HCT116 (cell line): ENCODE results near the gene MTOR. TPM values are rescaled to one million over a fixed set of nuclear protein-coding genes. Genes with fewer than 3 reads are reported as not detected.

Experiments used
- ATAC-seq: fragments of 200-7000 bp; cut with Tn5 transposase; 2 replicates; pipeline ENCODE4 v1.9.1; 2020; ENCODE audit warnings: mild to moderate bottlenecking, moderate library complexity
- BruUV-seq: library from RNA; stranded (reverse); fragments of 400-500 nt; replicated peaks from 2 replicates; lab custom pipeline; 2021; lab: Mats Ljungman, UMichigan
- CTCF ChIA-PET: fragments of 300-600 bp; sonication (Branson Sonifier 250); formaldehyde crosslinking; loops from one replicate; lab custom pipeline; 2021; ENCODE audit warnings: antibody characterized with exemption; lab: Charles Lee
- POLR2A ChIA-PET: fragments of 300-600, 350-600 bp; sonication (Branson Sonifier 250); formaldehyde crosslinking; loops from one replicate; lab custom pipeline; 2021; ENCODE audit warnings: antibody characterized with exemption; lab: Charles Lee
- RAD21 ChIA-PET, 2 experiments: fragments of 300-600 bp; sonication (Branson Sonifier 250); formaldehyde crosslinking; loops; one replicate each; lab custom pipeline; 2023; ENCODE audit warnings: low total read pairs in 2 of 2; ENCODE audit not compliant: uncharacterized antibody in 2 of 2, unreplicated experiment in 2 of 2, low non-redundant PET in 1 of 2; lab: Charles Lee
- DNase-seq: peaks from one replicate; pipeline ENCODE4 v3.0.0-alpha.2; 2010; ENCODE audit warnings: low read depth, low spot score
- H2AFZ ChIP-seq: fragments of 200-600 bp; shearing (Covaris generic), sonication (generic); 2 replicates; pipeline ENCODE4 v1.6.1; 2017; ENCODE audit warnings: low read depth, mixed run types, mixed read lengths, antibody characterized with exemption, low read length; ENCODE audit not compliant: poor library complexity, severe bottlenecking
- H3K27ac ChIP-seq: 2 replicates; pipeline ENCODE4 v1.5.1; 2012; ENCODE audit warnings: low read depth, low read length
- H3K27me3 ChIP-seq: fragments of 200-600 bp; sonication (generic); 2 replicates; pipeline ENCODE4 v1.6.1; 2016; ENCODE audit warnings: mixed run types, low read length, mixed read lengths; ENCODE audit not compliant: insufficient read depth
- H3K36me3 ChIP-seq, 2 experiments: fragments of 200-500 bp in 1 of 2; fragments of 200-600 bp in 1 of 2; sonication (Bioruptor generic) in 1 of 2; sonication (generic) in 1 of 2; 2 replicates each; pipeline versions ENCODE4 v1.5.1 to v1.6.1; 2014 to 2016; ENCODE audit warnings: low read length in 2 of 2, inconsistent platforms in 1 of 2, mixed read lengths in 1 of 2, mixed run types in 1 of 2; ENCODE audit not compliant: insufficient read depth in 2 of 2, control insufficient read depth in 1 of 2
- H3K4me1 ChIP-seq, 2 experiments: fragments of 200-600 bp in 1 of 2; sonication (generic) in 1 of 2; 2 replicates each; pipeline versions ENCODE4 v1.5.1 to v1.6.1; 2012 to 2017; ENCODE audit warnings: low read length in 2 of 2, inconsistent platforms in 1 of 2, mild to moderate bottlenecking in 1 of 2, mixed read lengths in 1 of 2, mixed run types in 1 of 2, moderate library complexity in 1 of 2; ENCODE audit not compliant: insufficient read depth in 2 of 2, control insufficient read depth in 1 of 2
- H3K4me2 ChIP-seq: fragments of 200-600 bp; sonication (generic); 2 replicates; pipeline ENCODE4 v1.6.1; 2017; ENCODE audit warnings: mixed run types, low read length, mixed read lengths
- H3K4me3 ChIP-seq, 2 experiments: fragments of 200-600 bp in 1 of 2; sonication (generic) in 1 of 2; replicated peaks in 1 of 2; 2 replicates each; pipeline ENCODE4 v1.5.1; 2011 to 2016; ENCODE audit warnings: low read length in 2 of 2, control low read depth in 1 of 2, low read depth in 1 of 2, mild to moderate bottlenecking in 1 of 2, mixed read lengths in 1 of 2, mixed run types in 1 of 2
- H3K79me2 ChIP-seq: fragments of 200-600 bp; sonication (generic); 2 replicates; pipeline ENCODE4 v1.6.1; 2017; ENCODE audit warnings: mild to moderate bottlenecking, mixed run types, low read length, moderate library complexity, mixed read lengths; ENCODE audit not compliant: insufficient read depth
- H3K9ac ChIP-seq: fragments of 200-600 bp; sonication (generic); 2 replicates; pipeline ENCODE4 v1.6.1; 2016; ENCODE audit warnings: low read length, mixed read lengths
- H3K9me2 ChIP-seq: fragments of 200-600 bp; sonication (generic), shearing (Covaris generic); 2 replicates; pipeline ENCODE4 v1.6.1; 2017; ENCODE audit warnings: mixed run types, mild to moderate bottlenecking, moderate library complexity; ENCODE audit not compliant: insufficient read depth
- H3K9me3 ChIP-seq, 2 experiments: fragments of 200-500 bp in 1 of 2; fragments of 200-600 bp in 1 of 2; sonication (Bioruptor generic) in 1 of 2; sonication (generic) in 1 of 2; 2 replicates each; pipeline ENCODE4 v1.6.1; 2014 to 2017; ENCODE audit warnings: low read length in 2 of 2, mixed read lengths in 2 of 2, inconsistent platforms in 1 of 2, low read depth in 1 of 2, mild to moderate bottlenecking in 1 of 2, mixed run types in 1 of 2, moderate library complexity in 1 of 2; ENCODE audit not compliant: control insufficient read depth in 1 of 2, insufficient read depth in 1 of 2
- H4K20me1 ChIP-seq: fragments of 200-600 bp; sonication (generic), shearing (Covaris generic); 2 replicates; pipeline ENCODE4 v1.6.1; 2017; ENCODE audit warnings: mixed run types, mild to moderate bottlenecking, moderate library complexity; ENCODE audit not compliant: insufficient read depth
- CTCF ChIP-seq, 3 experiments: fragments of 200-600 bp in 1 of 3; sonication (generic) in 1 of 3; IDR thresholded peaks in 2 of 3; conservative IDR thresholded peaks in 1 of 3; 2 replicates each; pipeline ENCODE4 v1.5.1; 2012 to 2017; ENCODE audit warnings: low read depth in 2 of 3, low read length in 2 of 3, antibody characterized with exemption in 1 of 3, borderline replicate concordance in 1 of 3, control low read depth in 1 of 3, mild to moderate bottlenecking in 1 of 3, mixed read lengths in 1 of 3, mixed run types in 1 of 3, moderate library complexity in 1 of 3; ENCODE audit not compliant: insufficient read depth in 1 of 3
- EGR1 ChIP-seq: IDR thresholded peaks from 2 replicates; pipeline ENCODE4 v1.6.1; 2012; ENCODE audit warnings: low read depth
- ELF1 ChIP-seq: IDR thresholded peaks from 2 replicates; pipeline ENCODE4 v1.6.1; 2012; ENCODE audit warnings: low read depth, borderline replicate concordance
- JUND ChIP-seq: IDR thresholded peaks from 2 replicates; pipeline ENCODE4 v1.6.1; 2012
- MAX ChIP-seq: IDR thresholded peaks from 2 replicates; pipeline ENCODE4 v1.6.1; 2012
- POLR2A ChIP-seq: IDR thresholded peaks from 2 replicates; pipeline ENCODE4 v1.7.0; 2011; ENCODE audit warnings: borderline replicate concordance; ENCODE audit not compliant: insufficient read depth, insufficient read length; ENCODE audit errors: extremely low read depth
- RAD21 ChIP-seq: IDR thresholded peaks from 2 replicates; pipeline ENCODE4 v1.6.1; 2012; ENCODE audit warnings: low read depth, mild to moderate bottlenecking
- intact Hi-C: fragments of 100-400 bp; cut with micrococcal nuclease; formaldehyde crosslinking; loops from 2 replicates; pipeline ENCODE4 v1.10.0; 2022
- total RNA-seq: library from RNA; stranded (reverse); gene quantifications from one replicate; pipeline ENCODE4 v1.2.1, GENCODE V29; 2021; ENCODE audit not compliant: unreplicated experiment

MTOR gene
- total RNA-seq, 1 experiment from 2014 or later = 42.2 TPM

DNA sequence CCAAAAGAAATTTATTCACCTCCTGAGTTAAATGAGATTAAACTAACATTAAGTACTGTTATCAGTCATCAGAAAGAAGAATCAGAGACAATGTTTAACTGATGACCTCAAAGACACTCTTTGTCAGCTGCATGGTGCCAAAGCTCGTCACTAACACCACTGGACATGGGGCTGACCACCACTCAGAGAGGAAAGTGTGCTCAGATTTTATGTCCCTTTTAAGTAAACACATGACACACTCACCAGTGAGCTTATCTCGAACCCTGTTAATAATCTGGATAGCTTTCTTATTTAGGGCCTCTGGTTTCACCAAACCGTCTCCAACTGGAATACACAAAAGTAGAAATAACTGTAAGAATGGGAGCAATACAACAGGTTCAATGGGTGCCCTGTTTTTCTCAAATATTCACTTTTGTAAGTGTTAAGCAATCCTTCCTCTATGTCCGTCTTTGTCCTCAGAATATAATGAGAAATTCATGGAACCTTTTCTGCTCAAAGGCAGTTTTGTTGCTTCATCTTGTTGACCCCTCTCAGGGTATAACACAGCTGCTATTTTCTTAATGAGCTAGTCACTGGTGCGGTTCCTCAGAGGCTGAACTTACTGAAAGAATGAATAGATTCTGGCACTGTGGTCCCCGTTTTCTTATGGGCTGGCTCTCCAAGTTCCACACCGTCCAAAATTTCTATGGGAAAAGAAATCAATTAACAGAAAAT is 153.1 kb downstream of the MTOR start:
- TF ChIP-seq ELF1 (no peak), RAD21 (no peak), POLR2A (no peak)
- Histone ChIP-seq H3K79me2 (no peaks in the 10 kb centered on the region), H2AFZ (no peak overlapping the region), H3K9me3 (no peaks in the 10 kb centered on the region), H3K9me2 (no peaks in the 10 kb centered on the region), H4K20me1 (no peaks in the 10 kb centered on the region), H3K36me3 (peaks cover 35 to 38% of the 10 kb centered on the region in 2 experiments; a peak in 3 of 4 replicates), H3K27ac (no peak overlapping the region), H3K9ac (no peak overlapping the region), H3K4me2 (no peak overlapping the region), H3K27me3 (no peaks in the 10 kb centered on the region), H3K4me3 (no peak overlapping the region), H3K4me1 (no peaks in the 10 kb centered on the region)
- no peak for ATAC-seq
- ChIA-PET POLR2A (interaction anchor here (1.7 kb wide), 1 partner anchor 10 kb away, joined by 4 read pairs; the partner anchor contains the start of gene EXOSC10), CTCF (interaction anchor here (1.2 kb wide), 1 partner anchor 71 kb away, joined by 3 read pairs; no protein-coding TSS in a partner anchor), RAD21 (interaction anchor here in 1 of 2 experiments (0.6 kb wide), 1 partner anchor 536 kb away, joined by 4 read pairs; no protein-coding TSS in a partner anchor)
- no TSS peak for BruUV-seq
- intact Hi-C loops = no loop called here
- DNase-seq = no peak

DNA sequence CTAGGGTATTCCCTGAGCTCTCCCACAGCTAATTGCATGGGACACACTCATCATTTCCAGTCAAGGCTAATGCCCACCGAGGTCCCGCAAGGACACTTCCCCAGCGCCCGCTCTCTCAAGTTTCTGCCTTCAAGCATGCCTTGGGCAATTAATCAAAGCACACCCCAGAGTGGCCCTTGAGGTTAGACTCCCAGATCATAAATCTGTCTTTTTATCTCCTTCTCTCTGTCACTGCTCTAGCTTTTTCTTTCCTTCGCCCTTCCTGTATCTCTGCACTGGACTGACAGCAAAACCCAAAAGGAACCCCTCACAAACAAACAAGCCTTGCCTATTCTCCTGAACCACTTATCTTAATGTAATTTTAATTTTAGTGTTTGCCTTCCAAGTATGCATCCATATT is 154.8 kb downstream of the MTOR start:
- Histone ChIP-seq H3K27ac (no peak overlapping the region), H3K9me3 (no peaks in the 10 kb centered on the region), H3K4me1 (no peaks in the 10 kb centered on the region), H3K4me2 (no peak overlapping the region), H3K9ac (no peak overlapping the region), H3K9me2 (no peaks in the 10 kb centered on the region), H3K4me3 (no peak overlapping the region), H3K27me3 (no peaks in the 10 kb centered on the region), H2AFZ (no peak overlapping the region), H4K20me1 (no peaks in the 10 kb centered on the region), H3K79me2 (no peaks in the 10 kb centered on the region), H3K36me3 (peaks cover 24 to 31% of the 10 kb centered on the region in 2 experiments; a peak in 3 of 4 replicates)
- TF ChIP-seq ELF1 = no peak
- TF ChIP-seq JUND = no peak
- no peak for TF ChIP-seq CTCF (IDR thresholded peaks at IDR 0.05 in 2 of 3, conservative IDR thresholded peaks at IDR 0.05 in 1 of 3; ENCODE audit: borderline replicate concordance in 1 of 3, insufficient read depth in 1 of 3, low read depth in 2 of 3, low read length in 2 of 3)
- TF ChIP-seq EGR1 = no peak
- no peak for TF ChIP-seq MAX
- ChIA-PET RAD21 (no interaction called here), CTCF (no interaction called here), POLR2A (interaction anchor here (1.7 kb wide), 1 partner anchor 9 kb away, joined by 4 read pairs; the partner anchor contains the start of gene EXOSC10)
- intact Hi-C loops = no loop called here
- no TSS peak for BruUV-seq
- ATAC-seq = no peak
- no peak for DNase-seq
